ENCODE measurements around the gene CPA2. TPM values are rescaled to one million over a fixed set of nuclear protein-coding genes. Genes with fewer than 3 reads are reported as not detected.

CPA2 gene
- total RNA-seq (0.71 and 1.9 TPM in 2 replicates), polyA plus RNA-seq (0.39 TPM in 1 of 2 replicates, not detected in the other)

GRCh38 chr7:130266258-130266960, at the start of gene CPA2:
Gene CPA2 (plus strand): TSS chr7:130266863. CDS start chr7:130266882, 19 bp downstream.
- no peaks in the 10 kb centered on the region for H3K36me3 ChIP-seq
- DNase-seq (ENCODE audit: low read depth in 1 of 2, low spot score in 1 of 2), result no peak
- TF ChIP-seq, protein P1, sequence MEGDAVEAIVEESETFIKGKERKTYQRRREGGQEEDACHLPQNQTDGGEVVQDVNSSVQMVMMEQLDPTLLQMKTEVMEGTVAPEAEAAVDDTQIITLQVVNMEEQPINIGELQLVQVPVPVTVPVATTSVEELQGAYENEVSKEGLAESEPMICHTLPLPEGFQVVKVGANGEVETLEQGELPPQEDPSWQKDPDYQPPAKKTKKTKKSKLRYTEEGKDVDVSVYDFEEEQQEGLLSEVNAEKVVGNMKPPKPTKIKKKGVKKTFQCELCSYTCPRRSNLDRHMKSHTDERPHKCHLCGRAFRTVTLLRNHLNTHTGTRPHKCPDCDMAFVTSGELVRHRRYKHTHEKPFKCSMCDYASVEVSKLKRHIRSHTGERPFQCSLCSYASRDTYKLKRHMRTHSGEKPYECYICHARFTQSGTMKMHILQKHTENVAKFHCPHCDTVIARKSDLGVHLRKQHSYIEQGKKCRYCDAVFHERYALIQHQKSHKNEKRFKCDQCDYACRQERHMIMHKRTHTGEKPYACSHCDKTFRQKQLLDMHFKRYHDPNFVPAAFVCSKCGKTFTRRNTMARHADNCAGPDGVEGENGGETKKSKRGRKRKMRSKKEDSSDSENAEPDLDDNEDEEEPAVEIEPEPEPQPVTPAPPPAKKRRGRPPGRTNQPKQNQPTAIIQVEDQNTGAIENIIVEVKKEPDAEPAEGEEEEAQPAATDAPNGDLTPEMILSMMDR (IDR thresholded peaks at IDR 0.05; ENCODE audit: low read depth, low read length), result no peak
- H3K27me3 ChIP-seq, result no peaks in the 10 kb centered on the region
- H3K9me3 ChIP-seq (ENCODE audit: low read depth), result no peaks in the 10 kb centered on the region
- H3K4me3 ChIP-seq, result no peak within 1 kb of the TSS
- H3K4me1 ChIP-seq (ENCODE audit: low read depth), result no peaks in the 10 kb centered on the region
- no peak within 1 kb of the TSS for H3K27ac ChIP-seq

DNA sequence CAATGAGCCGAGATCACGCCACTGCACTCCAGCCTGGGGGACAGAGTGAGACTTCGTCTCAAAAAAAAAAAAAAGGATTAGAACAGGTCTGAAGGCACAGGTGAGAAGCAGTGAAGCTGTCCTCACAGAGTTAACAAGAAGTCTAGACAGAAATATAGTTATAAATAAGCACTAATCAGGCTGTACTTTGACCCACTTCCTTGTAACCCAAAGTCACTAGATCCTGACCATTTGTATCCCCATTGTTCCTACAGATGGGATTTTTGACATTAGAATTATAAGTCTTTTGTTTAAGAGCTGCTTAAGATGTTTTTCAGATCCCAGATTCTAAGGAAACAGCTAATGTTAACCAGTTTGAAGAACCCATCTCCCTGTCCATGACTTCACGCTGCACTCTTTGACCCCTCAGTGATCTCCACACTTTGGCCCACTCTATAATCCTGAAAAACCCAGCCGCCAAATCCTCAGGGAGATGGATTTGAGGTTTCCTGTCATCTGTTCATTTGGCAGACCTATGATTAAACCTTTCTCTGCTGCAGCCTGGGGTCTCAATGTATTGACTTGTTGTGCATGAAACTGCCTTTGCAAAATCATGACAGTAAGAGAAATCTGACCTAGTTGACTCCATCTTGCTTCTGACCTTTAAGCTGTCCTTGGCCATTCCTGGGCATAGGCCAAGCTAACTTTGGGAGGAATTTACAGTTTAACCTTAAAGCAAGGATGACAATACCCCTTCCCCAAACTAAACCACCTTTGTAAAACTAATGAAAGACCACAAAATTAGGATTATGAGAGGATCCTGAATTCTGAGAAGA, 47.6 kb upstream of the CPA2 start:
- DNase-seq (ENCODE audit: low read depth in 1 of 2, low spot score in 1 of 2), result no peak
- no peaks in the 10 kb centered on the region for H3K9me3 ChIP-seq (ENCODE audit: low read depth)
- TF ChIP-seq, protein P1 (IDR thresholded peaks at IDR 0.05; ENCODE audit: low read depth, low read length), result no peak
- peaks cover 16% of the 10 kb centered on the region for H3K4me1 ChIP-seq (ENCODE audit: low read depth)
- peaks cover 12% of the 10 kb centered on the region for H3K27me3 ChIP-seq
- H3K4me3 ChIP-seq, result no peak overlapping the region
- H3K36me3 ChIP-seq, result no peaks in the 10 kb centered on the region
- no peak overlapping the region for H3K27ac ChIP-seq

GRCh38 chr7:130219871-130220270, 46.8 kb upstream of the CPA2 start:
- Histone ChIP-seq H3K36me3 (no peaks in the 10 kb centered on the region), H3K27ac (no peak overlapping the region), H3K9me3 (ENCODE audit: low read depth) (no peaks in the 10 kb centered on the region), H3K4me1 (ENCODE audit: low read depth) (peaks cover 16% of the 10 kb centered on the region), H3K4me3 (no peak overlapping the region), H3K27me3 (peaks cover 12% of the 10 kb centered on the region)
- TF ChIP-seq, protein P1 (IDR thresholded peaks at IDR 0.05; ENCODE audit: low read depth, low read length), result no peak
- DNase-seq (ENCODE audit: low read depth in 1 of 2, low spot score in 1 of 2), result no peak

DNA sequence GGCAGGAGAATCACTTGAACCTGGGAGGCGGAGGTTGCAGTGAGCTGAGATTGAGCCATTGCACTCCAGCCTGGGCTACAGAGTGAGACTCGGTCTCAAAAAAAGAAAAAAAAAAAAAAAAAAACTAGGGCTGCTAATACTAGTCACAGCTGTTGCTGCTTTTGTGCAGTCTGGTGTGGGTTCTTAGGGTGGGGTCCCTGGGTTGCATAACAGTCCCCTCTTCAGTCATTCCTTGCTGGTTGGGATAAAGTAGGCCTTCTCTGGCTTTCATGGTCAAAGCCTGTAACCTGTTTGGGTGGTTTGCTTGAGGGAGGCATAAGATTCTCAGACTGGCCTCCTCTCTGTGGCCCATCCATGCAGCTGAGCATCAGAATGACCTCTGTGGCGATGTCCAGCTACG, 44.9 kb upstream of the CPA2 start:
- H3K9me3 ChIP-seq (ENCODE audit: low read depth), result no peaks in the 10 kb centered on the region
- TF ChIP-seq, protein P1 (IDR thresholded peaks at IDR 0.05; ENCODE audit: low read depth, low read length), result no peak
- no peak for DNase-seq (ENCODE audit: low read depth in 1 of 2, low spot score in 1 of 2)
- no peak overlapping the region for H3K27ac ChIP-seq
- H3K4me3 ChIP-seq, result no peak overlapping the region
- H3K36me3 ChIP-seq, result no peaks in the 10 kb centered on the region
- peaks cover 12% of the 10 kb centered on the region for H3K27me3 ChIP-seq
- H3K4me1 ChIP-seq (ENCODE audit: low read depth), result no peaks in the 10 kb centered on the region

- no peaks in the 10 kb centered on the region for H3K36me3 ChIP-seq
- DNase-seq (ENCODE audit: low read depth in 1 of 2, low spot score in 1 of 2), result no peak
- H3K4me1 ChIP-seq (ENCODE audit: low read depth), result peaks cover 12% of the 10 kb centered on the region
- TF ChIP-seq, protein P1 (IDR thresholded peaks at IDR 0.05; ENCODE audit: low read depth, low read length), result no peak
- no peak overlapping the region for H3K27ac ChIP-seq
- H3K4me3 ChIP-seq, result no peak overlapping the region
- H3K27me3 ChIP-seq, result peaks cover 12% of the 10 kb centered on the region
- H3K9me3 ChIP-seq (ENCODE audit: low read depth), result no peaks in the 10 kb centered on the region
Measured at GRCh38 chr7:130223646-130224045, 43.0 kb upstream of the CPA2 start.

Measured in cardiac muscle cell (in vitro differentiated cells and primary cell).